ENCODE results near the gene TMEM63A.
"Not testable (repeated sequence)": the region's sequence is repeated elsewhere in the genome, so short reads cannot be mapped to it uniquely, and the experiment has no call there.

The TMEM63A gene

GRCh38 chr1:225814381-225814780 lies 67.8 kb downstream of the TMEM63A start:
- DNase-seq (ENCODE audit: extremely low read depth, low read depth) = no peak
- no peak for TF ChIP-seq CTCF (IDR thresholded peaks at IDR 0.05; ENCODE audit: low read depth, low read length)

GRCh38 chr1:225813214-225813964 lies 68.8 kb downstream of the TMEM63A start:
- DNase-seq (ENCODE audit: extremely low read depth, low read depth) = peak; percentile 72
- TF ChIP-seq CTCF (IDR thresholded peaks at IDR 0.05; ENCODE audit: low read depth, low read length) = no peak

- TF ChIP-seq CTCF (IDR thresholded peaks at IDR 0.05; ENCODE audit: low read depth, low read length) = no peak
- DNase-seq (ENCODE audit: extremely low read depth, low read depth) = no peak
Measured at GRCh38 chr1:225812488-225813213, 69.5 kb downstream of the TMEM63A start.

GRCh38 chr1:225811622-225812487 lies 70.3 kb downstream of the TMEM63A start:
- peak; percentile 70 for TF ChIP-seq CTCF (IDR thresholded peaks at IDR 0.05; ENCODE audit: low read depth, low read length)
- no peak for DNase-seq (ENCODE audit: extremely low read depth, low read depth)

GRCh38 chr1:225810579-225811538 lies 71.3 kb downstream of the TMEM63A start:
- DNase-seq (ENCODE audit: extremely low read depth, low read depth) = not testable (repeated sequence)

GRCh38 chr1:225809842-225810578 lies 72.2 kb downstream of the TMEM63A start, which contains the start of gene EPHX1:
Gene EPHX1, plus strand, starts transcription at chr1:225810124. Its CDS starts 18,606 bp downstream, at chr1:225828730.
- peak; percentile 28 for TF ChIP-seq CTCF (IDR thresholded peaks at IDR 0.05; ENCODE audit: low read depth, low read length)

More at GRCh38 chr1:225809842-225810578, 72.2 kb downstream of the TMEM63A start, which contains the start of gene EPHX1:
- DNase-seq (ENCODE audit: extremely low read depth, low read depth) = peak; percentile 56
